Measurements from ENCODE around the gene DDIT3.
"Not testable (repeated sequence)": the region's sequence is repeated elsewhere in the genome, so short reads cannot be mapped to it uniquely, and the experiment has no call there.

Gene DDIT3

DNA sequence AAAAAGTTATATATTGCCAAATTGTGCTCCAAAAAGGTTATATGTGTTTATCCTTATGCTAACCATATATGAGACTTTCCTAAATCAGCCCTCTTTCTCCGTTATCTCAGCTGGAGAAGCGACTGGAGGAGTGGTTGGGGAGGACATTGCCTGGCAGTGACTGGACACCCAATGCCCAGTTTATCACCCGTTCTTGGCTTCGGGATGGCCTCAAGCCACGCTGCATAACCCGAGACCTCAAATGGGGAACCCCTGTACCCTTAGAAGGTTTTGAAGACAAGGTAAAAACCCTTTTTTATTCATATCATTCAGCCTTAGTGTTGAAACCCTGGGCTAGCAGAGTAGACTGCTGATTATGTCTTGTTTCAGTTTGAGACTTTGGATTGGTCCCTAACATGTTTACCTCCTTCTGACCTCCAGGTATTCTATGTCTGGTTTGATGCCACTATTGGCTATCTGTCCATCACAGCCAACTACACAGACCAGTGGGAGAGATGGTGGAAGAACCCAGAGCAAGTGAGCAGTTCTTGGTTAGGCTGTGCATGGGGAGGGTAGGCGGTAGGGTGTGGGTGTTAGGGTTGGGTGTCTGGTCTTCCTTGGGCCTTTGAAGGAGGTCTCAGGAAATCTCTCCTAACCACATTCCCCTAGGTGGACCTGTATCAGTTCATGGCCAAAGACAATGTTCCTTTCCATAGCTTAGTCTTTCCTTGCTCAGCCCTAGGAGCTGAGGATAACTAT lies 8.6 kb downstream of the DDIT3 start:
- DNase-seq, result no peak

DNA sequence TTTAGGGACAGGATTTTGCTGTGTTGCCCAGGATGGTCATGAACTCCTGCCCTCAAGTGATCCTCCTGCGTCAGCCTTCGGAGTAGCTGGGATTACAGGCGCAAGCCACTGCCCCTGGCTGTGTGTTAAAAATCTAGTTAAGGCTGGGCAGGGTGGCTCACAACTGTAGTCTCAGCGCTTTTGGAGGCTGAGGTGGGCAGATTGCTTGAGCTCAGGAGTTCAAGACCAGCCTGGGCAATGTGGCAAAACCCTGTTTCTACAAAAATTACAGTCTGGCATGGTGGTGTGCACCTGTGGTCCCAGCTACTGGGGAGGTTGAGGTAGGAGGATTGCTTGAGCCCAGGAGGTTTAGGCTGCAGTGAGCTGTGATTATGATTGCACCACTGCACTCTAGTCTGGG lies 9.2 kb downstream of the DDIT3 start:
- DNase-seq, result no peak

DNA sequence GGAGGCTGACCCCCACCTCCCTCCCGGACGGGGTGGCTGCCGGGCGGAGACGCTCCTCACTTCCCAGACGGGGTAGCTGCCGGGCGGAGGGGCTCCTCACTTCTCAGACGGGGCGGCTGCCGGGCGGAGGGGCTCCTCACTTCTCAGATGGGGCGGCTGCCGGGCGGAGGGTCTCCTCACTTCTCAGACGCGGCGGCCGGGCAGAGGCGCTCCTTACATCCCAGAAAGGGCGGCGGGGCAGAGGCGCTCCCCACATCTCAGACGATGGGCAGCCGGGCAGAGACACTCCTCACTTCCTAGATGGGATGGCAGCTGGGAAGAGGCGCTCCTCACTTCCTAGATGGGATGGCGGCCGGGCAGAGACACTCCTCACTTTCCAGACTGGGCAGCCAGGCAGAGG lies 12.5 kb downstream of the DDIT3 start:
- not testable (repeated sequence) for DNase-seq

DNA sequence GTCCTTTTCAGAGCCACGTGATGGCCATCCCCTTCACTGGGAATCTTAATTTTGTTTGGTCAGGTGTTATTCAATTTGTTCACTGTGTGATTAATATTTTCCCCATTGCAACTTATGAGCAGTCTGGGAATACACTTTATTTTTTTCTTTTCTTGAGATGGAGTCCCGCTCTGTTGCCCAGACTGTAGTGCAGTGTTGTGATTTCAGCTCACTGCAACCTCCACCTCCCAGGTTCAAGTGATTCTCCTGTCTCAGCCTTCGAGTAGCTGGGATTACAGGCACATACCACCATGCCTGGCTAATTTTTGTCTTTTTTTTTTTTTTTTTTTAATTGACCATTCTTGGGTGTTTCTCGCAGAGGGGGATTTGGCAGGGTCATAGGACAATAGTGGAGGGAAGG lies 13.8 kb downstream of the DDIT3 start:
- not testable (repeated sequence) for DNase-seq

DNA sequence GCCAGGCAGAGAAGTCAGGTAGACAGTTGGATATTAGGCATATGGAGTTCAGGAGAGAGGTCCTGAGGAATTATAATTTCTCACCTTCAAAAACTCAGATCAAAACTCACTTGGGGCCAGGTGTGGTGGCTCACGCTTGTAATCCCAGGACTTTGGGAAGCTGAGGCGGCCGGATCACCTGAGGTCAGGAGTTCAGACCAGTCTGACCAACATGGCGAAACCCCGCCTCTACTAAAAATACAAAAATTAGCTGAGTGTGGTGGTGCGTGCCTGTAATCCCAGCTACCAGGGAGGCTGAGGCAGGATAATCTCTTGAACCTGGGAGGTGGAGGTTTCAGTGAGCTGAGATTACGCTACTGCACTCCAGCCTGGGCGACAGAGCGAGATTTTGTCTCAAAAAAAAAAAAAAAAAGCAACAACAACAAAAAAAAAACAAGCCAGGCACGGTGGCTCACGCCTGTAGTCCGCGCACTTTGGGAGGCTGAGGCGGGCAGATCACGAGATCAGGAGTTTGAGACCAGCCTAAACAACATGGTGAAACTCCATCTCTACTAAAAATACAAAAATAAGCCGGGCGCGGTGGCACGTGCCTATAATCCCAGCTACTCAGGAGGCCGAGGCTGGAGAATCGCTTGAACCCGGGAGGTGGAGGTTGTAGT lies 17.9 kb downstream of the DDIT3 start:
- not testable (repeated sequence) for DNase-seq

DNA sequence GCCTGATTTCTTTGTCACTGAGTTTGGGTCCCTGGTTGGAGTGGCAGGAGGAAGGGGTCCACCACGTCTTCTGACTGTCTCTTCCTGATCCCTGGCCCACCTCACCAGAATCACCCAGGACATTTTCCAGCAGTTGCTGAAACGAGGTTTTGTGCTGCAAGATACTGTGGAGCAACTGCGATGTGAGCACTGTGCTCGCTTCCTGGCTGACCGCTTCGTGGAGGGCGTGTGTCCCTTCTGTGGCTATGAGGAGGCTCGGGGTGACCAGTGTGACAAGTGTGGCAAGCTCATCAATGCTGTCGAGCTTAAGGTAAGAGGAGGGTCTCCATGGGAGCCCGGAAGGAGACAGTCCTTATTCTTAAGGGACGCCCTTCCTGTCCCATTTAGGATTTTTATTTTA lies 20.1 kb downstream of the DDIT3 start:
- DNase-seq, result no peak

DNA sequence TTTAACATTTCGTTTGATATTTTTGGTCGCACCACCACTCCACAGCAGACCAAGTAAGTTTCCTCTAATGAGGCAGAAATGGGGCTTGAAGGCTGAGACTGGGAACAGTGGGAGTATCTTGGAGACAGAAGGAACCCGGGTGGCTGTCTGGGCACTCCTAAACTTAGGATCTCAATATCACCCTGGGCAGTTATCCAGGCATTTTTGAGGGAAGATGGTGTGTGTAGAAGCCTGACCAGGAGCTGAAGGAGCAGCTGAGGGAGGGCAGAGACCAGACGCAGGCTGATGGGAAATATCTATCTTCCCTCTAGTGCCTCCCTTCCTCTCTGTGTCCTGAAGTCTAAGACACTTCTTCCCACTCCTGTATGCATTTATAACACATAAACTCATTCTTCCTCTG lies 21.7 kb downstream of the DDIT3 start:
- no peak for DNase-seq

DNA sequence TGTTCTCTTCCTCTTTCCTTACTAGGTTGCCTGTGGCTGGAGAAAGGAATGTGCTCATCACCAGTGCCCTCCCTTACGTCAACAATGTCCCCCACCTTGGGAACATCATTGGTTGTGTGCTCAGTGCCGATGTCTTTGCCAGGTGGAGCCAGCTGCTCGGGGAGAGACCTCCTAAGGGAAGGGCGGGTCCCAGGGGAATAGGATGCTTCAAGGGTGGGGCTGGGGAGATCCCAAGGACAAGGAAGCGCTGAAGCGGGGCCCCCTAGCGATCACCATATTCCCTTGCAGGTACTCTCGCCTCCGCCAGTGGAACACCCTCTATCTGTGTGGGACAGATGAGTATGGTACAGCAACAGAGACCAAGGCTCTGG lies 22.2 kb downstream of the DDIT3 start:
- DNase-seq, result no peak

DNA sequence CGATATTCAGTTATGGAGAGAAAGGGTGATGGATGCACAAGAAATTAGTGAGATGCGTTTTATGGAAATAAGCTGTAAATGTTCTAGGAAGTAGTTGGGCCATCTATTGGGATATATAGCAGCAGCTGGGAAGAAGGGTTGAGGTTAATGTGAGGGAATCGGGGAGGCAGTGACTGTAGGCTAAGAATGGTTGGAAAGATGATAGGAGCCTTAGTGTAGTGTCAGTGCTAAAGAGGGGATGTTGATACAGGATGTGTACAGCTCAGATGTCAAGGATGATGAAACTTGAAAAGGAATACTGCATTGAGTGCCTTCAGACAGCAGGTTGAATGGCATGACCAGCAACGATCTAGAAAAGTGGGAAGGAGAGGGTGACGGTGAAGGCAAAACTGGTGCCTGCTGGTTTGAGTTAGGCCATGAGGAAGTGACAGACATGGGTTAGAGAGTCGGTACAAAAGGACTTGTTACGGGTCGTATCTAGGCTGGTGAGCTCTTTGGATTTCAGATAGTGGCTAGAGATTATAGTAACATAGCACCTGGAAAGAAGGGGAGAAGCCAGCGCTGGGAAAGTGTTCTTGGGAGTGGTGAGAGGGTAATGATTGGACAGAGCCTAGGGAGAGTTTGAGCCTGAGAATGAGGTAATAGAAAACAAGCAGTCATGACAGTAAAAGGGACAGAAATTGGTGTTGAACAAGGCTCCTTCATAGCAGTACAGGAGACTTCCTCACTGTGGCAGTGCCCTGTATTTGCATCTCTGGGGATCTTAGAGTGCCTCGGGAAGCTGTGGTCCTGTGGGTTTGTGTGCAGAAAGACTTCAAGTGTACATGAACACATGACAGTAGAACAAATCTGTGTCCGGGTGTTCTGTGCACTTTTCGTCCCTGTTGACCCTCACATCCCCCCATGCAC lies 22.8 kb downstream of the DDIT3 start:
- no peak for DNase-seq

DNA sequence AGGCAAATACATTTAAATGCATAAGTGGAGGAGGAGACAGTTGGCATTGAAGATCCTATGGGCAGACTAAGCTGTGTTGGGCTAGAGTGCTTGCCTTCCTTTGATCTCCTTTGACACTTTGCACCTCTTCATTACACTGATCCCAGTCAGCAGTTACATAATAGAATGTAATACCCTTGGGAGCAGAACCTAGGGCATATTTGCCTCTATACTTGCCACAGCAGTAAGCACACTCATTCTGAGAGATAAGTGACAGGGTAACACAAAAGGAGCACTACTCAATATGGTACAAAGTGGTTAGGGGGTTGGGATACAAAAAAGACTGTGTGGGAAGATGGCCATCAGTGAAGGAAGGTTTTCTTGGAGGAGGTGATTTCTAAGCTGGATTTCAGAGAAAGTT lies 23.5 kb downstream of the DDIT3 start:
- no peak for DNase-seq

DNA sequence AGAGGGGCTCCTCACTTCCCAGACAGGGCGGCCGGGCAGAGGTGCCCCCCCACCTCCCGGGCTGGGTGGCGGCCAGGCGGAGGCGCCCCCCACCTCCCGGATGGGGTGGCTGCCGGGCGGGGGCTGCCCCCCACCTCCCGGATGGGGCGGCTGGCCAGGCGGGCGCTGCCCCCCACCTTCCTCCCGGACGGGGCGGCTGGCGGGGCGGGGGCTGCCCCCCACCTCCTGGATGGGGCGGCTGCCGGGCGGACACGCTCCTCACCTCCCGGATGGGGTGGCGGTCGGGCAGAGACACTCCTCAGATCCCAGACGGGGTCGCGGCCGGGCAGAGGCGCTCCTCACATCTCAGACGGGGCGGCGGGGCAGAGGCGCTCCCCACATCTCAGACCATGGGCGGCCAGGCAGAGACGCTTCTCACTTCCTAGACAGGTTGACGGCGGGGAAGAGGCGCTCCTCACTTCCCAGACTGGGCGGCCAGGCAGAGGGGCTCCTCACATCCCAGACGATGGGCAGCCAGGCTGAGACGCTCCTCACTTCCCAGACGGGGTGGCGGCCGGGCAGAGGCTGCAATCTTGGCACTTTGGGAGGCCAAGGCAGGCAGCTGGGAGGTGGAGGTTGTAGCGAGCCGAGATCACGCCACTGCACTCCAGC lies 25.1 kb downstream of the DDIT3 start:
- DNase-seq, result not testable (repeated sequence)

DNA sequence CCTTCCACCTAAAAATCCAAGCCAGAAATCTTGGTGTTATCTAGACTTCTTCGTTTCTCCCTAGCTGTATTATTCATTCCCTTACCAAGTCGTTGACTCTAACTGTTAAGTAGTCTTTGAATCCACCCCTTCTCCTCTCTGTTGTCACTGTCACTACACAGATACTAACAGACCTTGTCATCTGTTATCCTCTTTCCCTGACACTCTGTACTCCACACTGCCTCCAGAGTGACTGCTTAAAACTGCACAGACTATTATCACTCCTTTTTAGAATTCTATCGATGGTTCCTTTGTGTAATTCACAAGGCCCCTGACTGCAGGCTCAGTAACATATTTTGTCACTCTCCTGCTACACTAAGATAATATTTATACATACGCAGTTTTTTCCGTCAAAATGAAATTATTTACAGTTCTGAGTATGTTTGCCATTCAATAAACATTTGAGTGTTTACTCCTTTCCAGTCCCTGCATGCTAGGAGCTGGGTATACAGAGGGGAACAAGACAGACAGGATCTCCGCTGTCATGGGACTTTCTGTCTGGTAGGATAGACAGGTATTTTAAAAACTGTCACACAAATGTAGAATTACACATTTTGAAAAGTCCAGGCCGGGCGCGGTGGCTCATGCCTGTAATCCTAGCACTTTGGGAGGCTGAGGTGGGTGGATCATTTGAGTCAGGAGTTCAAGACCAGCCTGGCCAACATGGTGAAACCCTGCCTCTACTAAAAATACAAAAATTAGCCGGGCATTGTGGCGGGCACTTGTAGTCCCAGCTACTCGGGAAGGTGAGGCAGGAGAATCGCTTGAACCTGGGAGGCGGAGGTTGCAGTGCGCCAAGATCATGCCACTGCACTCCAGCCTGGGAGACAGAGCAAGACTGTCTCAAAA lies 28.7 kb downstream of the DDIT3 start:
- no peak for DNase-seq

DNA sequence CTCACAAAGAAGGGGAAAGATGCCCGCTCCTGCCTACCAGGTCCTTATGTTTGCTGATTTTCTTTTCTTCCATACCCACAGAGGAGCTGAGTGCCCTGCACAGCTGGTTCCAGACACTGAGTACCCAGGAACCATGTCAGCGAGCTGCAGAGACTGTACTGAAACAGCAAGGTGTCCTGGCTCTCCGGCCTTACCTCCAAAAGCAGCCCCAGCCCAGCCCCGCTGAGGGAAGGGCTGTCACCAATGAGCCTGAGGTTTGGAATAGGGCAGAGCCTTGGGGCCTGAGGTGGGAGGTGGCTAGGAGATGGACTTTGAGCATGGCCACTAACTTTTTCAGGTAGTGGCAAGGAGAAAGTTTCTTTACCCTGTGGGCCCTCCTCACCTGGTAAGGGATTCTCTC lies 30.2 kb downstream of the DDIT3 start:
- no peak for DNase-seq

DNA sequence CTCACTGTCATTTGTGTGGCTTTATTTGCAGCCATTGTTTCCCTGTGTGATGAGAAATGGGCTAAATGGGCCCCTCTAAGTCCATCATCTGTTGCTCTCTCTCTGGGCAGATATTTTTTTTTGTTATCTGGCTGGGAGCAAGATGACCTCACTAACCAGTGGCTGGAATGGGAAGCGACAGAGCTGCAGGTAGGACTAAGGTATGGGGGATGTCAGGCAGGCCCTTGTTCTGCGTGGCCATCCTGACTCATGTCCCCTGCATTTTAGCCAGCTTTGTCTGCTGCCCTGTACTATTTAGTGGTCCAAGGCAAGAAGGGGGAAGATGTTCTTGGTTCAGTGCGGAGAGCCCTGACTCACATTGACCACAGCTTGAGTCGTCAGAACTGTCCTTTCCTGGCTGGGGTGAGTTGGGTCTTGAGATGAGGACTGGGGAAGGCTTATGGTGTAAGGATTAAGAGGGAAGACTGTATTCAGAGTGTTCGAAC lies 31.1 kb downstream of the DDIT3 start:
- DNase-seq, result no peak

DNA sequence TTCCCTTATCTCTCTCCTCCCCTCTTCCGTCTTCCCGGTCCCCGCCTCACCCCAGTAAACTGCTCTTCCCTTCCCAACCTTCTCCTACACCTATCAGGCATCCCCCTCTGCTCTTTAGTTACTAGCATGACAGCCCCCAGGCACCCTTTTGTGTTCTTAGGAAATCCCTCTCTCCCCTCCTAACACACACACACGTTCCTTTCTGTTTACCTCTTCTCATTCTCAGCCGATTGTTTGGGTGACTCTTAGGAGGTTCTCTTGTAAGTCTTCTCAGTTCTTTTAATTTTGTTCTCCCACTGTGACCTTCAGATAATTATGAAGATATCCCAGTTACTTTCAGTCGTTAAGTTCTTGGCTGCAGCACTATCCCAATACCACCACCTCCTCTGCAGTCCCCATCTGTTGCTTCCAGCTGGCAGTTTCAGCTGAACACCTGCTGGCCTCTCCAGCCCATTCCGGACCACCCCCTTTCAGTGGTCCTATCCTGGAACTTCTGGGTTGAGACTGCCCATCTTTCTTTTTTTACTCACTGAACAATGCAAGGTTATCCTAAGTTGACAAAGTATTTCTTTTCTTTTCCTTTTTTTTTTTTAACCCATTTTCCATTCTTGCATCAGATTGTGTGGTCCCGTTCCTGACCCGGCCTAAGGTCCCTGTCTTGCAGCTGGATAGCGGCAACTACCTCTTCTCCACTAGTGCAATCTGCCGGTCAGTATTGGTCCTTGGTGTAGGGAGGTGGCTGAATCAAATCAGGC lies 31.7 kb downstream of the DDIT3 start:
- DNase-seq, result no peak

DNA sequence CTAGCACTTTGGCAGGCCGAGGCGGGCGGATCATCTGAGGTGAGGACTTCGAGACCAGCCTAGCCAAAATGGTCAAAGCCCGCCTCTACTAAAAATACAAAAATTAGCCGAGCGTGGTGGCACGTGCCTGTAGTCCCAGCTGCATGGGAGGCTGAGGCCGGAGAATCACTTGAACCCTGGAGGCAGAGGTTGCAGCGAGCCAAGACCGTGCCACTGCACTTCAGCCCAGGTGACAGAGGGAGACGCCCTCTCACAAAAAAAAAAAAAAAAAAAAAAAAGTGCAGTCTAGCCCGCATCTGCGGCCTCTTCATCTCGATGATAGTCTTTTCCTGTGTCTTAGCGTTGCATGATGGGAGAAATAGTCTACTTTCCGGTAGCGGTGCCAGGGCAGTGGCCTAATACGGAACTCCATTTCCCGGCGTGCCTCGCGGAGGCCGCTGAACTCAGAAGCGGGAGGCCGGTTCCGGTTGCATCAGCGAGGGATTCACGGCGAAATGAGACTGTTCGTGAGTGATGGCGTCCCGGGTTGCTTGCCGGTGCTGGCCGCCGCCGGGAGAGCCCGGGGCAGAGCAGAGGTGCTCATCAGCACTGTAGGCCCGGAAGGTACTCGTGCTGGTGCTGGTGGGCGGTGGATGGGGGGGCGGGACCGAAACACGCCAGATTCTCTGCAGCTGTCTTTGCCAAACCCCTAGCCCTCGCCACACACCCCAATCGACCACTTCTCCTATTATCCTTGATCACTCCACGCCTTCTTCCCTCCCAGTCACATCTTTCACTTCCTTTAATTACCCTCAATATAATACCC lies 32.5 kb downstream of the DDIT3 start, which contains the start of gene MARS1:
TSS of gene MARS1 (plus strand) at position 472 of the 805 bp plus-strand sequence. CDS start at position 495, 23 bp downstream.
- DNase-seq, result peak; percentile 95

DNA sequence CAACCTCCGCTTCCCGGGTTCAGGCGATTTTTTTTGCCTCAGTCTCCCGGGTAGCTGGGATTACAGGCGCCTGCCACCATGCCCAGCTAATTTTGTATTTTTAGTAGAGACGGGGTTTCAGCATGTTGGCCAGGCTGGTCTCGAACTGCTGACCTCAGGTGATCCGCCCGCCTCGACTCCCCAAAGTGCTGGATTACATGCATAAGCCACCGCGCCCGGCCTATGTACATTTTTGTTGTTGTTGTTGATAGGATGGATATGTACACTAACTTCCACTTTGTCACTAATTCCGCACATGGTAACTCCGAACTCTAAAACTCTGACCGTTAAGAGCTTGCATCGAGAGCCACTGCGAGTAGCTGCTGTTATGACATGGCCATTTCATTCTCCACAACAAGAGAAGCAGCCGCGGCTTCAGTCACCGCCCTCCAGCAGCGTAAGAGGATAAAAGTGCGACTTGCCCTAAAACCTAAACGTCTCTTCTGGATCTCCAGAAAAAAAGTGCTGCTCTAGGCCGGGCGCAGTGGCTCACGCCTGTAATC lies 33.2 kb downstream of the DDIT3 start:
- DNase-seq, result no peak

DNA sequence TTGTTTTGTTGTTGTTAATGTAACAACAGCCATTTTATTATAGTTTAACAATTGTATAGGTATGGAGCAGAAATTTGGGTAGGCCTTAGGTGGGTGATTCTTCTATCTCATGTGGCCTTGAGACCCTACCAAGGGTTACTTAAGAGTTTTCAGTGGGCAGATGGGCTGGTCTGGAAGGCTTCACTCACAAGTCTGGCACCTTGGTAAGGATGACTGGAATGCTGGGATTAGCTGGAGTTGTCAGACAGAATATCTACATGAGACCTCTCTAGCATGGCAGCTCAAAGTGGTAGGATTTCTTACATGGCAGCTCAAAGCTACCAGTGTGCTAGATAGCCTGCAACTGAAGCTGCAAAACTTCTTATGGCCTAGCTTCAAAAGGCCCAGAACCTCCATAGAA lies 34.6 kb downstream of the DDIT3 start:
- no peak for DNase-seq

DNA sequence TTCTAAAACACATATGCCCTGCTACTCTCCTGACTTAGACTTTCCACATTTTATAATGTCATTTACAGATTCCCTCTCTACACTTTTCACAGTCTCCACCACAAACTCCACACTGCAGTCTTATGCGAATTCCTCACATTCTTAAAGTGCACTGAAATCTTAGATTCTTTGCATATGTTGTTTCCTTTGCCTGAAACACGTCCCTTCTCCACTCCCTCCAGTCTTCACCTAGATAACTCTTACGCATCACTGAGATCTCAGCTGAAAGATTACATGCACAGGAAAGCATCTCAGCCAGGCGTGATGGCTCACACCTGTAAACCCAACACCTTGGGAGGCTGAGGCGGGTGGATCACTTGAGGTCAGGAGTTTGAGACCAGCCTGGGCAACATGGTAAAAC lies 36.8 kb downstream of the DDIT3 start:
- no peak for DNase-seq

DNA sequence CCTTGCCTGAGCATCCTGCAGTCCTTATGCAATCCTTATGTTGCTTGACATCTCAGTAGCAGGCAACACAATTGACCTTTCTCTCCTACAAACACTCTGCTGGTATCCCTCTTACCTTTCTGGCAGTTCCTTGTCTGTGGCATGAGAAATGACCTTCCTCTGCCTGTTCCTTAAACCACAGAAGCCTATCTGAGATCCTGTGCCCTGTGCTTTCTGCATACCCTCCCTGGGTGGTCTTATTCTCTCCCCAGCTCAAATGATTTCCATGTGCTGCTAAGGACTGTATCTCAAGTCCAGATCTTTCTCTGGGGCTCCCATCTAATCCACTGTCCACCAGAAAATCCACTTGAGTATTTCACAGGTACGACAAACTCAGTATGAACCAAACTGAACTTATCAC lies 38.6 kb downstream of the DDIT3 start:
- DNase-seq, result no peak

Data from NCI-H2107 (cell line).